Tibial nerve (tissue), 4 donors: ENCODE measurements around the gene EMP2.

ENCODE experiments used
- CTCF ChIP-seq, 5 experiments: fragments of 200-600 bp in 3 of 5; fragments of 450-650 bp in 2 of 5; sonication (generic) in 3 of 5; IDR thresholded peaks; one replicate each; pipeline ENCODE4 v1.5.1; 2016 to 2019; ENCODE audit warnings: antibody characterized with exemption in 5 of 5, mild to moderate bottlenecking in 3 of 5, moderate library complexity in 2 of 5
- EP300 ChIP-seq, 2 donors: sonication (generic); formaldehyde crosslinking; IDR thresholded peaks; one replicate each; pipeline ENCODE4 v1.6.1; 2017; ENCODE audit warnings: antibody characterized with exemption in 2 of 2, mild to moderate bottlenecking in 1 of 2
- POLR2A ChIP-seq, 2 donors: fragments of 450-650 bp; IDR thresholded peaks; one replicate each; pipeline ENCODE4 v1.6.1; 2017; ENCODE audit warnings: antibody characterized with exemption in 2 of 2, mild to moderate bottlenecking in 2 of 2, moderate library complexity in 2 of 2

GRCh38 chr16:10597187-10597601 lies 16.8 kb upstream of the EMP2 start:
- TF ChIP-seq CTCF (IDR thresholded peaks at IDR 0.05) (no peak), POLR2A (IDR thresholded peaks at IDR 0.05) (no peak), EP300 (IDR thresholded peaks at IDR 0.05) (no peak)
